ENCODE data around the gene PXK. TPM values are rescaled to one million over a fixed set of nuclear protein-coding genes. Genes with fewer than 3 reads are reported as not detected.

PXK gene
- total and polyA plus RNA-seq, 2 donors from 2014 or later, result 21.6 to 24.8 TPM

GRCh38 chr3:58417075-58417474 is 84.4 kb downstream of the PXK start:
- FAIRE-seq, result no peak

GRCh38 chr3:58418227-58418626 is 85.5 kb downstream of the PXK start:
- TF ChIP-seq, protein P1, sequence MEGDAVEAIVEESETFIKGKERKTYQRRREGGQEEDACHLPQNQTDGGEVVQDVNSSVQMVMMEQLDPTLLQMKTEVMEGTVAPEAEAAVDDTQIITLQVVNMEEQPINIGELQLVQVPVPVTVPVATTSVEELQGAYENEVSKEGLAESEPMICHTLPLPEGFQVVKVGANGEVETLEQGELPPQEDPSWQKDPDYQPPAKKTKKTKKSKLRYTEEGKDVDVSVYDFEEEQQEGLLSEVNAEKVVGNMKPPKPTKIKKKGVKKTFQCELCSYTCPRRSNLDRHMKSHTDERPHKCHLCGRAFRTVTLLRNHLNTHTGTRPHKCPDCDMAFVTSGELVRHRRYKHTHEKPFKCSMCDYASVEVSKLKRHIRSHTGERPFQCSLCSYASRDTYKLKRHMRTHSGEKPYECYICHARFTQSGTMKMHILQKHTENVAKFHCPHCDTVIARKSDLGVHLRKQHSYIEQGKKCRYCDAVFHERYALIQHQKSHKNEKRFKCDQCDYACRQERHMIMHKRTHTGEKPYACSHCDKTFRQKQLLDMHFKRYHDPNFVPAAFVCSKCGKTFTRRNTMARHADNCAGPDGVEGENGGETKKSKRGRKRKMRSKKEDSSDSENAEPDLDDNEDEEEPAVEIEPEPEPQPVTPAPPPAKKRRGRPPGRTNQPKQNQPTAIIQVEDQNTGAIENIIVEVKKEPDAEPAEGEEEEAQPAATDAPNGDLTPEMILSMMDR (IDR thresholded peaks at IDR 0.05; ENCODE audit: borderline replicate concordance, extremely low read depth, insufficient read depth), result no peak
- Histone ChIP-seq H3K9ac (ENCODE audit: low read length in 3 of 3) (no peak overlapping the region), H3K4me3 (ENCODE audit: low read length in 3 of 3) (no peak overlapping the region), H3K36me3 (ENCODE audit: control insufficient read depth in 2 of 3, insufficient read depth in 3 of 3, low read length in 3 of 3) (peaks cover 0 to 10% (median 2%) of the 10 kb centered on the region in 3 donors), H3K27me3 (ENCODE audit: control insufficient read depth, insufficient read depth, low read length) (no peaks in the 10 kb centered on the region), H3K4me1 (ENCODE audit: control insufficient read depth in 2 of 3, insufficient read depth in 2 of 3, low read depth in 1 of 3, low read length in 3 of 3) (peaks cover 0 to 10% (median 2%) of the 10 kb centered on the region in 3 donors), H3K27ac (ENCODE audit: low read depth in 2 of 2, low read length in 2 of 2) (no peak overlapping the region), H3K9me3 (ENCODE audit: control insufficient read depth in 2 of 3, insufficient read depth in 1 of 3, low read length in 3 of 3) (no peaks in the 10 kb centered on the region)
- DNase-seq, result no peak
- FAIRE-seq, result no peak
- intact Hi-C loops (cut with DNase I), result loop anchor here (10.0 kb wide), 1 partner anchor 83 kb away; the partner anchor contains the start of gene PXK

More at GRCh38 chr3:58417075-58417474, 84.4 kb downstream of the PXK start:
- no peaks in the 10 kb centered on the region for H3K9me3 ChIP-seq (ENCODE audit: control insufficient read depth in 2 of 3, insufficient read depth in 1 of 3, low read length in 3 of 3)
- TF ChIP-seq, protein P1 (IDR thresholded peaks at IDR 0.05; ENCODE audit: borderline replicate concordance, extremely low read depth, insufficient read depth), result no peak
- no peak overlapping the region for H3K9ac ChIP-seq (ENCODE audit: low read length in 3 of 3)
- H3K4me3 ChIP-seq (ENCODE audit: low read length in 3 of 3), result no peak overlapping the region
- no peak for DNase-seq
- no peak overlapping the region for H3K27ac ChIP-seq (ENCODE audit: low read depth in 2 of 2, low read length in 2 of 2)
- intact Hi-C loops (cut with DNase I), result loop anchor here (10.0 kb wide), 1 partner anchor 82 kb away; the partner anchor contains the start of gene PXK
- no peaks in the 10 kb centered on the region for H3K27me3 ChIP-seq (ENCODE audit: control insufficient read depth, insufficient read depth, low read length)
- H3K4me1 ChIP-seq (ENCODE audit: control insufficient read depth in 2 of 3, insufficient read depth in 2 of 3, low read depth in 1 of 3, low read length in 3 of 3), result peaks cover 0 to 10% (median 2%) of the 10 kb centered on the region in 3 donors
- peaks cover 0 to 10% (median 2%) of the 10 kb centered on the region in 3 donors for H3K36me3 ChIP-seq (ENCODE audit: control insufficient read depth in 2 of 3, insufficient read depth in 3 of 3, low read length in 3 of 3)

- no peaks in the 10 kb centered on the region for H3K9me3 ChIP-seq (ENCODE audit: control insufficient read depth in 2 of 3, insufficient read depth in 1 of 3, low read length in 3 of 3)
- no peak overlapping the region for H3K4me3 ChIP-seq (ENCODE audit: low read length in 3 of 3)
- H3K9ac ChIP-seq (ENCODE audit: low read length in 3 of 3), result no peak overlapping the region
- FAIRE-seq (no peak), DNase-seq (no peak)
- TF ChIP-seq, protein P1 (IDR thresholded peaks at IDR 0.05; ENCODE audit: borderline replicate concordance, extremely low read depth, insufficient read depth), result no peak
- intact Hi-C loops (cut with DNase I), result loop anchor here (10.0 kb wide), 1 partner anchor 85 kb away; the partner anchor contains the start of gene PXK
- peak overlapping the region; percentile 2 to 36 for H3K27ac ChIP-seq (ENCODE audit: low read depth in 2 of 2, low read length in 2 of 2)
- H3K36me3 ChIP-seq (ENCODE audit: control insufficient read depth in 2 of 3, insufficient read depth in 3 of 3, low read length in 3 of 3), result peaks cover 0 to 19% (median 8%) of the 10 kb centered on the region in 3 donors
- peaks cover 0 to 7% (median 2%) of the 10 kb centered on the region in 3 donors for H3K4me1 ChIP-seq (ENCODE audit: control insufficient read depth in 2 of 3, insufficient read depth in 2 of 3, low read depth in 1 of 3, low read length in 3 of 3)
- no peaks in the 10 kb centered on the region for H3K27me3 ChIP-seq (ENCODE audit: control insufficient read depth, insufficient read depth, low read length)
These were observed 87.3 kb downstream of the PXK start for GRCh38 chr3:58419780-58420507.

Measured in kidney (tissue), 14 donors.